Stimulated activated CD4-positive, alpha-beta T cell treated with anti-CD3 and anti-CD28 coated beads, Interleukin-1b, Interleukin-23, amount 100 ng/mL, for 24 hours (primary cell): ENCODE measurements around the gene NDUFA11.
"Not testable (repeated sequence)": the region's sequence is repeated elsewhere in the genome, so short reads cannot be mapped to it uniquely, and the experiment has no call there.

Source experiments
- DNase-seq, 4 experiments: peaks; one replicate each; pipeline ENCODE4 v3.0.0-alpha.2; 2020; ENCODE audit warnings: low read depth in 4 of 4, low spot score in 1 of 4

Gene NDUFA11

DNA sequence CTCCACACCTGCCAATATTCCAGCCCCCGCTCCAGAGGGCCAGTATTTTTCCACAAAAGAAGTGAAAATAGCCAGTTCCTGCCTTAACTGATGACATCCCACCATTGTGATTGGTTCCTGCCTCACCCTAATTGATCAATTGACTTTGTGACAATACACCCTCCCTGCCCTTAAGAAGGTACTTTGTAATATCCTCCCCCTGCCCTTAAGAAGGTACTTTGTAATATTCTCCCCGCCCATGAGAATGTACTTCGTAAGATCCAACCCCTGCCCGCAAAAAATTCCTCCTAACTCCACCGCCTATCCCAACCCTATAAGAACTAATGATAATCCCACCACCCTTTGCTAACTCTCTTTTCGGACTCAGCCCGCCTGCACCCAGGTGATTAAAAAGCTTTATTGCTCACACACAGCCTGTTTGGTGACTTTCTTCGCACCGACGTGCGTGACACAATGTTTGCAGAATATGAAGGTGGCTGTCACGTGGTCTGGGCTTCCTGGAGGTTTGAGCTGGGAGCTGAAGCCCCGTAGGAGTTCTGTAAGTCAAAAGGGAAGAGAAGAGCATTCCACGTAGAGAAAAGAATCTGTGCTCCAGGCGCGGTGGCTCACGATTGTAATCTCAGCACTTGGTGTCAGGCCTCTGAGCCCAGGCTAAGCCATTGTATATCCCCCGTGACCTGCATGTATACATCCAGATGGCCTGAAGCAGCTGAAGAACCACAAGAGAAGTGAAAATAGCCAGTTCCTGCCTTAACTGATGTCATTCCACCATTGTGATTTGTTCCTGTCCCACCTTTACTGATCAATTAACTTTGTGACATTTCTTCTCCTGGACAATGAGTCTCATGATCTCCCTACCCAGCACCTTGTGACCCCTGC, 46.1 kb downstream of the NDUFA11 start:
- DNase-seq = no peak

DNA sequence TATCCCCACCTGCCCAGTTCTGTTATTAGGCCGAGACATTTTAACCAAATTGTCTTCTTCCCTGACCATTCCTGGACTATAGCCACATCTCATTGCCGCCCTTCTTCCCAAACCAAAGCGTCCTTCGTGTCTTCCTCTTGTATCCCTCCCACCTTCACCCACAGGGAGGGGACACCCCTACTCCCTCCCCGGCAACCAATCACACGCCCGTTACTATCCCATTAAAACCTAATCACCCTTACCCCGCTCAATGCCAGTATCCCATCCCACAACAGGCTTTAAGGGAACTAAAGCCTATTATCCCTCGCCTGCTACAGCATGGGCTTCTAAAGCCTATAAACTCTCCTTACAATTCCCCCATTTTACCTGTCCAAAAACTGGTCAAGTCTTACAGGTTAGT, 48.4 kb downstream of the NDUFA11 start:
- DNase-seq = not testable (repeated sequence)

DNA sequence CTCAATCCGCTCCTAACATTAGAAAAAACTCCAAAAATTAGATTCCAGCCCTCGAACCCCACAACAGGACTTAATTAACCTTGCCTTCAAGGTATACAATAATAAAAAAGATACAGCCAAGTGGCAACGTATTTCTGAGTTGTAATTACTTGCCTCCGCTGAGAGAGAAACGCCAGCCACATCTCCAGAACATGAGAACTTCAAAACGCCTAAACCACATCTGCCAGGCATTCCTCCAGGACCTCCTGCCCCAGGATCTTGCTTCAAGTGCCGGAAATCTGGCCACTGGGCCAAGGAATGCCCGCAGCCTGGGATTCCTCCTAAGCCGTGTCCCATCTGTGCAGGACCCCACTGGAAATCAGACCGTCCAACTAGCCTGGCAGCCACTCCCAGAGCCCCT, 49.5 kb downstream of the NDUFA11 start:
- not testable (repeated sequence) for DNase-seq

DNA sequence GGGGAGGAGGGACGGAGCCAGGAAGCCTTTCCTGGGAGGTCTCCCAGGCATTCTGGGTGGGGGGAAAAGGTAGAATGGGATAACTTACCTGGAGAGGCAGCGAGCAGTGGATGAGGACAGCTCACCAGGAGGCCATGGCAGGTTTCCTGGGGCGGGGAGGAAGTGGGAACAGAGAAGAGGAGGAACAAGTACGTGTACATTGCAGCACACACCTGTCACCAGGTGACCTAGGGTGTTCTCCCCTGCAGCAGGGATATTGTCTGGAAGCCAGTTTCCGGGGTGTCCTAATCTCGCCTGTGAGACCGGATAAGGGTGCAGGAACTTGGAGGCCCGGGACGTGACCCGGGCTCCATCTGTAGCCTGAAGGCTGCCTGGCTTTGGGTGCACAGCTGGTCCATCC, 52.3 kb downstream of the NDUFA11 start, which contains the start of gene FUT3:
TSS of gene FUT3 (minus strand) at position 148 of the 400 bp plus-strand sequence.
- no peak for DNase-seq

DNA sequence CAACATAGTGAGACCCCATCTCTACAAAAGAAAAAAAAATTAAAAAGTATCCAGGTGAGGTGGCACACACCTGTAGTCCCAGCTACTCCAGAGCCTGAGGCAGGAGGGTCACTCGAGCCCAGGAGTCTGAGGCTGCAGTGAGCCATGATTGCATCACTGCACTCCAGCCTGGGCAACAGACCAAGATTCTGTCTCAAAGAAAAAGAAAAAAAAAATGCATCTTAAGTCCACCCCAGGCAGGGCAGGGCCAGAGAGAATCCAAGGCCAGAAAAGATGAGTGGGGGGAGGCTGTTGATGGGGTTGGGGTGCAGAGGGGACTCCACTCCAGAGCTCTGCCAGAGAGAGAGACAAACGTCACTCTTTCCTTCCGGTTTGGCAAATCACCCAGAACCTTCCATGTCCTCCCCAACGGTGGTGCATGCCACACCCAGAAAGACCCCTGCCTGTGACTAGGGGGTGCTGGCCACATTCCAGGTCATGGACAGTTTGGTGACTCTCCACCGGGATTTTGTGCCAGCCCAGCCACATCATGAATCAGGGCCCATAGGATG, 52.8 kb downstream of the NDUFA11 start:
- DNase-seq = no peak

DNA sequence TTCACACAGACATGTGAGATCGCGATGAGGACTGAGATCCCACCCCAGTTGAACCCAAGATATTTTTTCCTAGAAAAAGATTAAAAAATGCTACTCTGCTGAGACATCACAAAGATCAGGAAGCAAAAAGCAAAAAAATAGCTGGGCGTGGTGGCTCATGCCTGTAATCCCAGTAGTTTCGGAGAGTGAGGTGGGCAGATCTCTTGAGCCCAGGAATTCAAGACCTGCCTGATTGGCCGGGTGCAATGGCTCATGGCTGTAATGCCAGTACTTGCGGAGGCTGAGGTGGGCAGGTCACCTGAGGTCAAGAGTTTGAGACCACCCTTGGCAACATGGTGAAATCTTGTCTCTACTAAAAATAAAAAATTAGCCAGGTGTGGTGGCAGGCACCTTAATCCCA, 53.4 kb downstream of the NDUFA11 start:
- no peak for DNase-seq

DNA sequence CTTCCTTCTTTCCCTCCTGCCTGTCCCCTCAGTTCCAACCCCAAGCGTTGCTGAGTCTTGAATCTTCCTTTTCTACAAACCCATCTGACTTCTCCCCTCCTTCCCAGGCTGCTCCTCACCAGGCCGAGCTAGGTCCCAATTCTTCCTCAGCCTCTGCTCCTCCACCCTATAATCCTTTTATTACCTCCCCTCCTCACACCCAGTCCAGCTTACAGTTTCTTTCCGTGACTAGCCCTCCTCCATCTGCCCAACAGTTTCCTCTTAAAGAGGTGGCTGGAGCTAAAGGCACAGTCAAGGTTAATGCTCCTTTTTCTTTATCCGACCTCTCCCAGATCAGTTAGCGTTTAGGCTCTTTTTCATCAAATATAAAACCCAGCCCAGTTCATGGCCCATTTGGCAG, 55.0 kb downstream of the NDUFA11 start:
- DNase-seq = not testable (repeated sequence)

DNA sequence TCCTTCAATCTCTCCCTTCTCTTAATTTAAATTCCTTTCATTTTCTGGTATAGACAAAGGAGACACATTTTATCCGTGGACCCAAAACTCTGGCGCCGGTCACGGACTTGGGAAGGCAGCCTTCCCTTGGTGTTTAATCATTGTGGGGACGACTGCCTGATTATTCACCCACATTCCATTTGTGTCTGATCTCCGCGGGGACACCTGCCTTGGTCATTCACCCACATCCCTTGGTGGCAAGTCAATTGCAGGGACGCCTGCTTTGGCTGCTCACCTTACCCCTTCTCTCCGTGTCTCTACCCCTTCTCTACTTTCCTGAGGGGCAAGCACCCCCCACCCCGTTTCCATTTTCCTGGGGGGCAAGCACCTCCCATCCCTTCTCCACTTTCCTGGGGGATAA, 55.7 kb downstream of the NDUFA11 start:
- DNase-seq = not testable (repeated sequence)
